WERI-Rb-1 (cell line): ENCODE measurements around the gene TNFRSF8.

ENCODE experiments used
- DNase-seq: peaks from one replicate; pipeline ENCODE4 v3.0.0-alpha.2; 2020
- H3K27ac ChIP-seq: fragments of 250-450 bp; sonication (Bioruptor Pico); 2 replicates; pipeline ENCODE4 v1.5.1; 2020; ENCODE audit warnings: mild to moderate bottlenecking, moderate library complexity
- H3K27me3 ChIP-seq: fragments of 250-450 bp; sonication (Bioruptor Pico); 2 replicates; pipeline ENCODE4 v1.5.1; 2021; ENCODE audit warnings: mild to moderate bottlenecking, low read depth, moderate library complexity; ENCODE audit not compliant: insufficient read depth, severe bottlenecking
- H3K36me3 ChIP-seq: fragments of 250-450 bp; sonication (Bioruptor Pico); 2 replicates; pipeline ENCODE4 v1.5.1; 2020; ENCODE audit warnings: mild to moderate bottlenecking, moderate library complexity
- H3K4me3 ChIP-seq: 2 replicates; pipeline ENCODE4 v1.5.1; 2011; ENCODE audit warnings: low read depth, mild to moderate bottlenecking, control low read depth, low read length
- H3K9me3 ChIP-seq: fragments of 250-450 bp; sonication (Bioruptor Pico); 2 replicates; pipeline ENCODE4 v1.5.1; 2021; ENCODE audit warnings: mild to moderate bottlenecking, moderate library complexity; ENCODE audit not compliant: severe bottlenecking
- CTCF ChIP-seq: IDR thresholded peaks from 2 replicates; pipeline ENCODE4 v1.5.1; 2011; ENCODE audit warnings: low read depth, mild to moderate bottlenecking, control low read depth, inconsistent platforms, low read length

The TNFRSF8 gene

GRCh38 chr1:12167493-12168429 lies 104.7 kb downstream of the TNFRSF8 start:
- no peak overlapping the region for H3K4me3 ChIP-seq
- DNase-seq: no peak
- H3K27ac ChIP-seq: no peak overlapping the region
- H3K9me3 ChIP-seq: no peaks in the 10 kb centered on the region
- H3K36me3 ChIP-seq: no peaks in the 10 kb centered on the region
- peaks cover 91% of the 10 kb centered on the region for H3K27me3 ChIP-seq
- no peak for TF ChIP-seq CTCF

- H3K4me3 ChIP-seq: no peak overlapping the region
- H3K27ac ChIP-seq: no peak overlapping the region
- TF ChIP-seq CTCF: no peak
- no peaks in the 10 kb centered on the region for H3K36me3 ChIP-seq
- H3K27me3 ChIP-seq: peaks cover 85% of the 10 kb centered on the region
- H3K9me3 ChIP-seq: no peaks in the 10 kb centered on the region
- DNase-seq: no peak
Measured at GRCh38 chr1:12168451-12169160, 105.5 kb downstream of the TNFRSF8 start.

- H3K27ac ChIP-seq: no peak overlapping the region
- TF ChIP-seq CTCF: no peak
- no peaks in the 10 kb centered on the region for H3K36me3 ChIP-seq
- H3K27me3 ChIP-seq: peaks cover 77% of the 10 kb centered on the region
- no peak for DNase-seq
- H3K4me3 ChIP-seq: no peak overlapping the region
- no peaks in the 10 kb centered on the region for H3K9me3 ChIP-seq
Measured at GRCh38 chr1:12169442-12170135, 106.5 kb downstream of the TNFRSF8 start.

- H3K9me3 ChIP-seq: no peaks in the 10 kb centered on the region
- DNase-seq: no peak
- no peak overlapping the region for H3K27ac ChIP-seq
- H3K36me3 ChIP-seq: no peaks in the 10 kb centered on the region
- no peak for TF ChIP-seq CTCF
- H3K27me3 ChIP-seq: peaks cover 70% of the 10 kb centered on the region
- H3K4me3 ChIP-seq: no peak overlapping the region
Measured at GRCh38 chr1:12170263-12170671, 107.2 kb downstream of the TNFRSF8 start.

GRCh38 chr1:12171206-12172041 lies 108.3 kb downstream of the TNFRSF8 start:
- Histone ChIP-seq H3K4me3 (no peak overlapping the region), H3K27me3 (peaks cover 58% of the 10 kb centered on the region), H3K36me3 (no peaks in the 10 kb centered on the region), H3K9me3 (no peaks in the 10 kb centered on the region), H3K27ac (no peak overlapping the region)
- no peak for DNase-seq
- TF ChIP-seq CTCF: no peak
